RCC 7860 (cell line): Measurements from ENCODE around the gene MIA2.
A peak's percentile ranks its signal among the peaks of the same experiment; 100 is the strongest.

Experiments
- DNase-seq: peaks from one replicate; pipeline ENCODE4 v3.0.0-alpha.2; 2015; ENCODE audit warnings: low spot score
- FAIRE-seq: peaks from 2 replicates; lab custom pipeline; 2012; peaks lifted over from hg19 to GRCh38; lab: Jason Lieb, UNC

Gene MIA2

GRCh38 chr14:39432179-39432618 is 198.5 kb downstream of the MIA2 start, which contains the start of gene FBXO33:
TSS of gene FBXO33 (minus strand) at chr14:39432433. CDS start at chr14:39432162, 271 bp downstream.
- FAIRE-seq (no peak), DNase-seq (peak; percentile 79)

- peak; percentile 63 for DNase-seq
- no peak for FAIRE-seq
Observed at GRCh38 chr14:39432619-39433451, 199.1 kb downstream of the MIA2 start.

DNA sequence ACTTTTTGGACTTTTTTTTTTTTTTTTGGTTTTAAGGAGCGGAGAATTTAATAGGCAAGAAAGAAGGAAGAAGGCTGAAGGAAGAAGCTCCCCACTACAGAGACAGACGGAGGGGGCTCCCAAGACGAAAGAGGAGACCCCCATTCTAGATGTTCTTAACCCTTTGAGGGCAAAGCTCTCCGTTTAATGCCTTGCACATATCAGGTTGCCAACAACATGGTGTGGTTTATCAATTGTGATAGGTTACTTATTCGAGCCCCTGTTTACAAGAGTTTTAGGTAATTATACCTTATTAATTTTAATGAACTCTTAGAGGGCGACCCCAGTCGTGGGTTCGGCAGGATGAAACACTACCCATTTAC is 199.7 kb downstream of the MIA2 start:
- DNase-seq (no peak), FAIRE-seq (no peak)

DNA sequence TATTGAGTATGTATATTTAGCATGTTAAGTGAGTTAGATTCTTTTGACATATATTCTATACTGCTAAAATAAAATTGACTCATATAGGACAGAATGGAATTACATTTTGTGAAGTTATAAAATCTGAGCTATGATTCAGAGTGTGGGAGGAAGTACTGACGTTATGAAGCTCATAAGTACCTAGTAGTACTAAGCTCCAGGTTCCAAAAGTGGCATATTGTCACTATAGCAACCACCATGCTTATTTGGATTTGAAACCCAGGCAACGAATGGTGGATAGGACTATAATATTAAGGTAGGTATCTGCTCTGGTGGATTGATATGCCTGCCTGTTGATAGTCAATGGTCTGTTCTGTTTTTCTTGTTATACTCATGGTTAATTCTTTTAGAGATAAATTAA is 200.7 kb downstream of the MIA2 start:
- DNase-seq (peak; percentile 11), FAIRE-seq (no peak)

GRCh38 chr14:39435241-39435640 is 201.5 kb downstream of the MIA2 start:
- no peak for FAIRE-seq

More at GRCh38 chr14:39435241-39435640, 201.5 kb downstream of the MIA2 start:
- no peak for DNase-seq
